Measurements from ENCODE around the gene LTBP1. TPM values are rescaled to one million over a fixed set of nuclear protein-coding genes. Genes with fewer than 3 reads are reported as not detected.
A peak's percentile ranks its signal among the peaks of the same experiment; 100 is the strongest.

LTBP1 gene
- total RNA-seq, 1 donor from 2014 or later: 29.7 TPM

DNA sequence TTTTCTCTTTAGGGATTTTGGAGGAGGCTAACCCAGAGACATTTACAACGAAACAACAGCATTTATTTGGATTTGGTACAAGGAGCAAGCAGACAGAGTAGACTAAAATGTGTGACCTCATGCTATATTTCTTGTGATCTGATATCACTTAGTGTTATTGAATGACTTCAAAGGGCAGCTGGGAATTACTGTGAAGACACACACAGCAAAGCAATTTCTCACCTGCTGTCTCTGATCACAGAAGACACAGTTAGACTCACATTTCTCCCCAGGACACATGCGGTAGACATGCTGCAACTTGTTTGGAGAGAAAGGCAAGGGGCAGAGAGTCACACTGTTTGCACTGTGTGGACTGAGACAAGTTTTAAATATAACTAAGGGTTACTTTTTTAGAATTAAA is 67.5 kb downstream of the LTBP1 start:
- H3K36me3 ChIP-seq (ENCODE audit: insufficient read depth, low read length): no peaks in the 10 kb centered on the region
- H4K20me1 ChIP-seq (ENCODE audit: insufficient read depth, low read length): no peaks in the 10 kb centered on the region
- FAIRE-seq (no peak), DNase-seq (ENCODE audit: low read depth) (no peak)
- H3K27me3 ChIP-seq (ENCODE audit: insufficient read depth, low read length): no peaks in the 10 kb centered on the region
- H3K27ac ChIP-seq (ENCODE audit: low read depth, low read length): no peak overlapping the region
- Mint-ChIP-seq H3K4me3 (ENCODE audit: unreplicated experiment) (no peak overlapping the region), H3K4me1 (ENCODE audit: low read depth, unreplicated experiment) (peaks cover 30% of the 10 kb centered on the region), H3K27ac (ENCODE audit: unreplicated experiment) (peak overlapping the region; percentile 55), H3K27me3 (ENCODE audit: low read depth, unreplicated experiment) (no peaks in the 10 kb centered on the region), H3K36me3 (ENCODE audit: low read depth, unreplicated experiment) (no peaks in the 10 kb centered on the region), H3K9me3 (ENCODE audit: unreplicated experiment) (peaks cover 5% of the 10 kb centered on the region)
- TF ChIP-seq, protein P1, sequence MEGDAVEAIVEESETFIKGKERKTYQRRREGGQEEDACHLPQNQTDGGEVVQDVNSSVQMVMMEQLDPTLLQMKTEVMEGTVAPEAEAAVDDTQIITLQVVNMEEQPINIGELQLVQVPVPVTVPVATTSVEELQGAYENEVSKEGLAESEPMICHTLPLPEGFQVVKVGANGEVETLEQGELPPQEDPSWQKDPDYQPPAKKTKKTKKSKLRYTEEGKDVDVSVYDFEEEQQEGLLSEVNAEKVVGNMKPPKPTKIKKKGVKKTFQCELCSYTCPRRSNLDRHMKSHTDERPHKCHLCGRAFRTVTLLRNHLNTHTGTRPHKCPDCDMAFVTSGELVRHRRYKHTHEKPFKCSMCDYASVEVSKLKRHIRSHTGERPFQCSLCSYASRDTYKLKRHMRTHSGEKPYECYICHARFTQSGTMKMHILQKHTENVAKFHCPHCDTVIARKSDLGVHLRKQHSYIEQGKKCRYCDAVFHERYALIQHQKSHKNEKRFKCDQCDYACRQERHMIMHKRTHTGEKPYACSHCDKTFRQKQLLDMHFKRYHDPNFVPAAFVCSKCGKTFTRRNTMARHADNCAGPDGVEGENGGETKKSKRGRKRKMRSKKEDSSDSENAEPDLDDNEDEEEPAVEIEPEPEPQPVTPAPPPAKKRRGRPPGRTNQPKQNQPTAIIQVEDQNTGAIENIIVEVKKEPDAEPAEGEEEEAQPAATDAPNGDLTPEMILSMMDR (IDR thresholded peaks at IDR 0.05; ENCODE audit: insufficient read depth, low read depth, low read length): no peak
- TF ChIP-seq EZH2 (IDR thresholded peaks at IDR 0.05; ENCODE audit: insufficient read depth, low read length): no peak
- no peak overlapping the region for H2AFZ ChIP-seq (ENCODE audit: low read depth, low read length)
- no peaks in the 10 kb centered on the region for H3K79me2 ChIP-seq (ENCODE audit: insufficient read depth, low read length)
- H3K4me3 ChIP-seq (ENCODE audit: insufficient read depth, low read depth, low read length): no peak overlapping the region
- no peaks in the 10 kb centered on the region for H3K9me3 ChIP-seq (ENCODE audit: insufficient read depth, low read depth, low read length)
- H3K4me1 ChIP-seq (ENCODE audit: insufficient read depth, low read length): peaks cover 3% of the 10 kb centered on the region
- H3K9ac ChIP-seq (ENCODE audit: low read length): peak overlapping the region; percentile 10
- H3K4me2 ChIP-seq (ENCODE audit: low read length): peak overlapping the region; percentile 43

DNA sequence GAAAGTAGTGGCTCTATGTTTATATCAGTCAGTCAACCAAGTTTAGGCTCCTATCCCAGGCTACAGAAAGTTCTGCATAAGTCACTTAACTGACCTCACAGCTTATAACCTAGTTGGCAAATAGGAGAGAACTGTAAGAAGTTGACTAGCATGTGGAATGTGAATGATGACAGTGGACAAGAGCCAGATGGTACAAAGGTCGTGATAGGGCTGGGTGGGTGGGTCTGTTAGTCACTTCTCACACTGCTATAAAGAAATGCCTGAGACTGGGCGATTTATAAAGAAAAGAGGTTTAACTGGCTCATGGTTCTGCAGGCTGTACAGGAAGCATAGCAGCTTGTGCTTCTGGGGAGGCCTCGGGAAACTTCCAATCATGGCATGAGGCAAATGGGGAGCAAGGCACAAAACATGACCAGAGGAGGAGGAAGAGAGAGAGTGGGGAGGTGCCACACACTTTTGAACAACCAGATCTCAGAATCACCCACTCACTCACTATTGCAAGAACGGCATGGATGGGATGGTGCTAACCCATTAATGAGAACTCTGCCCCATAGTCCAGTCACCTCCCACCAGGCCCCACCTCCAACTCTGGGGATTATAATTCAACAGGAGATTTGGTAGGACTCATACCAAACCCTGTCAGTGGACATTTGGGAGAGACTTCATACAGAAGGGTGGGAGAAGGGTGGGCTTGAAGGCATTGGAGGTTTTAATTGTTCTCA is 68.8 kb downstream of the LTBP1 start:
- Mint-ChIP-seq H3K36me3 (ENCODE audit: low read depth, unreplicated experiment) (no peaks in the 10 kb centered on the region), H3K4me1 (ENCODE audit: low read depth, unreplicated experiment) (peaks cover 31% of the 10 kb centered on the region), H3K4me3 (ENCODE audit: unreplicated experiment) (no peak overlapping the region), H3K27ac (ENCODE audit: unreplicated experiment) (no peak overlapping the region), H3K27me3 (ENCODE audit: low read depth, unreplicated experiment) (no peaks in the 10 kb centered on the region), H3K9me3 (ENCODE audit: unreplicated experiment) (peaks cover 2% of the 10 kb centered on the region)
- H3K27me3 ChIP-seq (ENCODE audit: insufficient read depth, low read length): no peaks in the 10 kb centered on the region
- peaks cover 3% of the 10 kb centered on the region for H3K4me1 ChIP-seq (ENCODE audit: insufficient read depth, low read length)
- TF ChIP-seq, protein P1 (IDR thresholded peaks at IDR 0.05; ENCODE audit: insufficient read depth, low read depth, low read length): no peak
- TF ChIP-seq EZH2 (IDR thresholded peaks at IDR 0.05; ENCODE audit: insufficient read depth, low read length): no peak
- no peaks in the 10 kb centered on the region for H4K20me1 ChIP-seq (ENCODE audit: insufficient read depth, low read length)
- no peak overlapping the region for H3K4me3 ChIP-seq (ENCODE audit: insufficient read depth, low read depth, low read length)
- no peaks in the 10 kb centered on the region for H3K36me3 ChIP-seq (ENCODE audit: insufficient read depth, low read length)
- no peaks in the 10 kb centered on the region for H3K9me3 ChIP-seq (ENCODE audit: insufficient read depth, low read depth, low read length)
- no peak overlapping the region for H3K4me2 ChIP-seq (ENCODE audit: low read length)
- no peaks in the 10 kb centered on the region for H3K79me2 ChIP-seq (ENCODE audit: insufficient read depth, low read length)
- H3K9ac ChIP-seq (ENCODE audit: low read length): no peak overlapping the region
- no peak overlapping the region for H2AFZ ChIP-seq (ENCODE audit: low read depth, low read length)
- H3K27ac ChIP-seq (ENCODE audit: low read depth, low read length): no peak overlapping the region
- FAIRE-seq (no peak), DNase-seq (ENCODE audit: low read depth) (peak; percentile 60)

GRCh38 chr2:33018271-33018670 is 71.5 kb downstream of the LTBP1 start:
- Mint-ChIP-seq H3K9me3 (ENCODE audit: unreplicated experiment) (peaks cover 2% of the 10 kb centered on the region), H3K36me3 (ENCODE audit: low read depth, unreplicated experiment) (no peaks in the 10 kb centered on the region), H3K27me3 (ENCODE audit: low read depth, unreplicated experiment) (no peaks in the 10 kb centered on the region), H3K27ac (ENCODE audit: unreplicated experiment) (no peak overlapping the region), H3K4me1 (ENCODE audit: low read depth, unreplicated experiment) (peaks cover 43% of the 10 kb centered on the region), H3K4me3 (ENCODE audit: unreplicated experiment) (no peak overlapping the region)
- no peaks in the 10 kb centered on the region for H3K9me3 ChIP-seq (ENCODE audit: insufficient read depth, low read depth, low read length)
- no peak overlapping the region for H3K9ac ChIP-seq (ENCODE audit: low read length)
- no peak for TF ChIP-seq EZH2 (IDR thresholded peaks at IDR 0.05; ENCODE audit: insufficient read depth, low read length)
- TF ChIP-seq, protein P1 (IDR thresholded peaks at IDR 0.05; ENCODE audit: insufficient read depth, low read depth, low read length): no peak
- H3K4me1 ChIP-seq (ENCODE audit: insufficient read depth, low read length): peaks cover 20% of the 10 kb centered on the region
- no peak overlapping the region for H2AFZ ChIP-seq (ENCODE audit: low read depth, low read length)
- no peak for DNase-seq (ENCODE audit: low read depth)
- no peak for FAIRE-seq
- no peaks in the 10 kb centered on the region for H3K36me3 ChIP-seq (ENCODE audit: insufficient read depth, low read length)
- H3K27ac ChIP-seq (ENCODE audit: low read depth, low read length): no peak overlapping the region
- no peaks in the 10 kb centered on the region for H4K20me1 ChIP-seq (ENCODE audit: insufficient read depth, low read length)
- H3K4me3 ChIP-seq (ENCODE audit: insufficient read depth, low read depth, low read length): no peak overlapping the region
- H3K4me2 ChIP-seq (ENCODE audit: low read length): no peak overlapping the region
- no peaks in the 10 kb centered on the region for H3K79me2 ChIP-seq (ENCODE audit: insufficient read depth, low read length)
- H3K27me3 ChIP-seq (ENCODE audit: insufficient read depth, low read length): no peaks in the 10 kb centered on the region

Measured in astrocyte (in vitro differentiated cells and primary cell).